Loucy (cell line): ENCODE data around the gene PAPPA2.

ENCODE experiments used
- H2AFZ ChIP-seq: fragments of 200-600 bp; sonication (generic); 2 replicates; pipeline ENCODE4 v1.6.0; 2016; ENCODE audit warnings: antibody characterized with exemption, mild to moderate bottlenecking, low read length, moderate library complexity
- H3F3A ChIP-seq: fragments of 200-600 bp; 2 replicates; pipeline ENCODE4 v1.6.0; 2016; ENCODE audit warnings: antibody characterized with exemption, low read depth, mild to moderate bottlenecking
- H3K27me3 ChIP-seq: fragments of 200-600 bp; sonication (generic); 2 replicates; pipeline ENCODE4 v1.6.1; 2014; ENCODE audit warnings: low read length, mild to moderate bottlenecking; ENCODE audit not compliant: insufficient read depth, poor library complexity, severe bottlenecking
- H3K36me3 ChIP-seq: fragments of 200-600 bp; sonication (generic); 2 replicates; pipeline ENCODE4 v1.6.1; 2016; ENCODE audit warnings: low read length; ENCODE audit not compliant: insufficient read depth
- H3K4me1 ChIP-seq: fragments of 200-600 bp; sonication (generic); 2 replicates; pipeline ENCODE4 v1.5.1; 2014; ENCODE audit warnings: low read length, mild to moderate bottlenecking; ENCODE audit not compliant: insufficient read depth, poor library complexity, severe bottlenecking
- H3K4me2 ChIP-seq: fragments of 200-600 bp; sonication (generic); 2 replicates; pipeline ENCODE4 v1.6.0; 2014; ENCODE audit warnings: antibody characterized with exemption, low read length, low read depth, mild to moderate bottlenecking; ENCODE audit not compliant: poor library complexity, severe bottlenecking
- H3K4me3 ChIP-seq: fragments of 200-600 bp; sonication (generic); 2 replicates; pipeline ENCODE4 v1.5.1; 2014; ENCODE audit warnings: low read length, mild to moderate bottlenecking, mixed read lengths; ENCODE audit not compliant: poor library complexity, severe bottlenecking
- H3K79me2 ChIP-seq: fragments of 200-600 bp; sonication (generic); 2 replicates; pipeline ENCODE4 v1.6.1; 2014; ENCODE audit warnings: low read length; ENCODE audit not compliant: insufficient read depth
- H3K9ac ChIP-seq: fragments of 200-600 bp; sonication (generic); 2 replicates; pipeline ENCODE4 v1.6.0; 2014; ENCODE audit warnings: mild to moderate bottlenecking, low read depth, low read length, moderate library complexity; ENCODE audit not compliant: poor library complexity, severe bottlenecking
- H3K9me2 ChIP-seq: fragments of 200-600 bp; sonication (generic); replicated peaks from 2 replicates; pipeline ENCODE4 v1.6.1; 2016; ENCODE audit warnings: low read depth, low read length, mixed read lengths
- H3K9me3 ChIP-seq: fragments of 200-600 bp; sonication (generic); 2 replicates; pipeline ENCODE4 v1.6.1; 2014; ENCODE audit warnings: mild to moderate bottlenecking, antibody characterized with exemption, low read length, low read depth; ENCODE audit not compliant: insufficient read depth
- H4K20me1 ChIP-seq: fragments of 200-600 bp; sonication (generic); 2 replicates; pipeline ENCODE4 v1.6.0; 2014; ENCODE audit warnings: antibody characterized with exemption, low read length, mild to moderate bottlenecking; ENCODE audit not compliant: insufficient read depth, poor library complexity, severe bottlenecking
- EZH2phosphoT487 ChIP-seq: fragments of 200-600 bp; IDR thresholded peaks from 2 replicates; pipeline ENCODE4 v1.6.1; 2018; ENCODE audit warnings: antibody characterized with exemption, mild to moderate bottlenecking, moderate library complexity, borderline replicate concordance
- TF ChIP-seq, protein P1 (sequence below): fragments of 200-600 bp; sonication (generic); conservative IDR thresholded peaks from 2 replicates; pipeline ENCODE4 v1.5.1; 2014; ENCODE audit warnings: mild to moderate bottlenecking, antibody characterized with exemption, low read length

PAPPA2 gene

GRCh38 chr1:176546825-176547224 lies 83.8 kb downstream of the PAPPA2 start:
- Histone ChIP-seq H3K36me3 (no peaks in the 10 kb centered on the region), H2AFZ (no peak overlapping the region), H3K27me3 (no peaks in the 10 kb centered on the region), H3F3A (no peaks in the 10 kb centered on the region), H3K4me1 (no peaks in the 10 kb centered on the region), H4K20me1 (no peaks in the 10 kb centered on the region), H3K9ac (no peak overlapping the region), H3K4me2 (no peak overlapping the region), H3K9me2 (no peaks in the 10 kb centered on the region), H3K4me3 (no peak overlapping the region), H3K79me2 (no peaks in the 10 kb centered on the region), H3K9me3 (no peaks in the 10 kb centered on the region)
- TF ChIP-seq EZH2phosphoT487: no peak
- TF ChIP-seq, protein P1, sequence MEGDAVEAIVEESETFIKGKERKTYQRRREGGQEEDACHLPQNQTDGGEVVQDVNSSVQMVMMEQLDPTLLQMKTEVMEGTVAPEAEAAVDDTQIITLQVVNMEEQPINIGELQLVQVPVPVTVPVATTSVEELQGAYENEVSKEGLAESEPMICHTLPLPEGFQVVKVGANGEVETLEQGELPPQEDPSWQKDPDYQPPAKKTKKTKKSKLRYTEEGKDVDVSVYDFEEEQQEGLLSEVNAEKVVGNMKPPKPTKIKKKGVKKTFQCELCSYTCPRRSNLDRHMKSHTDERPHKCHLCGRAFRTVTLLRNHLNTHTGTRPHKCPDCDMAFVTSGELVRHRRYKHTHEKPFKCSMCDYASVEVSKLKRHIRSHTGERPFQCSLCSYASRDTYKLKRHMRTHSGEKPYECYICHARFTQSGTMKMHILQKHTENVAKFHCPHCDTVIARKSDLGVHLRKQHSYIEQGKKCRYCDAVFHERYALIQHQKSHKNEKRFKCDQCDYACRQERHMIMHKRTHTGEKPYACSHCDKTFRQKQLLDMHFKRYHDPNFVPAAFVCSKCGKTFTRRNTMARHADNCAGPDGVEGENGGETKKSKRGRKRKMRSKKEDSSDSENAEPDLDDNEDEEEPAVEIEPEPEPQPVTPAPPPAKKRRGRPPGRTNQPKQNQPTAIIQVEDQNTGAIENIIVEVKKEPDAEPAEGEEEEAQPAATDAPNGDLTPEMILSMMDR: no peak

DNA sequence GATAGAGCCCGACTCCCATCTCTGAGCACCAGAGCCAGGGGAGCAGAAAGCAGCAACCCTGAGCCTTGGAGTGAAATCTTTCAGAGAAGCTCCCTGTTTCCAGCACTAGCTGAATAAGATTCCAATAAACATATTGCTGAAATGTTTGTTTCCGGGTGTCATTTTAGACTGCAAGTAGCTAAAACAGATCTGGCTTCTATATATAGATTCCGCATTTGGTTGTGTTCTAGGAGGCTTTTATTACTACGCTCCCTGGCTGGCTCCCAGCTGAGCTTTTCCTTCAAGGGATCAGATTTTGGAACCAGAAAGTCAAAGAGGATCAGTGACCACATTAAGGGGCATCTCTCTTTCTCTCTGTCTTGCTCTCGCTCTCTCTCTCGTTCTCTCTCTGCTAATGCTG lies 88.2 kb downstream of the PAPPA2 start:
- no peaks in the 10 kb centered on the region for H4K20me1 ChIP-seq
- H3K9ac ChIP-seq: no peak overlapping the region
- H3K9me2 ChIP-seq: no peaks in the 10 kb centered on the region
- no peak for TF ChIP-seq EZH2phosphoT487
- TF ChIP-seq, protein P1: no peak
- no peaks in the 10 kb centered on the region for H3K27me3 ChIP-seq
- H3K4me3 ChIP-seq: no peak overlapping the region
- H3K36me3 ChIP-seq: no peaks in the 10 kb centered on the region
- no peaks in the 10 kb centered on the region for H3K9me3 ChIP-seq
- H3K4me2 ChIP-seq: no peak overlapping the region
- no peaks in the 10 kb centered on the region for H3K4me1 ChIP-seq
- H3F3A ChIP-seq: no peaks in the 10 kb centered on the region
- H2AFZ ChIP-seq: no peak overlapping the region
- H3K79me2 ChIP-seq: no peaks in the 10 kb centered on the region

GRCh38 chr1:176552217-176552991 lies 89.4 kb downstream of the PAPPA2 start:
- no peaks in the 10 kb centered on the region for H3K36me3 ChIP-seq
- no peak for TF ChIP-seq EZH2phosphoT487
- TF ChIP-seq, protein P1: no peak
- H3K9me3 ChIP-seq: no peaks in the 10 kb centered on the region
- H3K4me2 ChIP-seq: no peak overlapping the region
- no peak overlapping the region for H3K9ac ChIP-seq
- H3K4me1 ChIP-seq: no peaks in the 10 kb centered on the region
- H3K9me2 ChIP-seq: no peaks in the 10 kb centered on the region
- no peaks in the 10 kb centered on the region for H3K79me2 ChIP-seq
- H3F3A ChIP-seq: no peaks in the 10 kb centered on the region
- no peak overlapping the region for H2AFZ ChIP-seq
- H4K20me1 ChIP-seq: no peaks in the 10 kb centered on the region
- no peak overlapping the region for H3K4me3 ChIP-seq
- no peaks in the 10 kb centered on the region for H3K27me3 ChIP-seq
